IPS-15b (cell line): ENCODE measurements around the gene CDC42SE2.
"Not testable (repeated sequence)": the region's sequence is repeated elsewhere in the genome, so short reads cannot be mapped to it uniquely, and the experiment has no call there.

Source experiments
- H3K27me3 ChIP-seq: one replicate; pipeline ENCODE4 v1.6.1; 2013; ENCODE audit warnings: low read length; ENCODE audit not compliant: control insufficient read depth, insufficient read depth
- H3K36me3 ChIP-seq: one replicate; pipeline ENCODE4 v1.6.1; 2013; ENCODE audit warnings: low read length; ENCODE audit not compliant: control insufficient read depth, insufficient read depth
- H3K4me1 ChIP-seq: one replicate; pipeline ENCODE4 v1.6.1; 2013; ENCODE audit warnings: mild to moderate bottlenecking, low read length; ENCODE audit not compliant: control insufficient read depth, insufficient read depth
- H3K4me3 ChIP-seq: one replicate; pipeline ENCODE4 v1.5.1; 2013; ENCODE audit warnings: low read depth, low read length
- H3K9ac ChIP-seq: one replicate; pipeline ENCODE4 v1.6.1; 2013; ENCODE audit warnings: low read depth, mild to moderate bottlenecking, low read length
- H3K9me3 ChIP-seq: one replicate; pipeline ENCODE4 v1.6.1; 2013; ENCODE audit warnings: mild to moderate bottlenecking, low read length; ENCODE audit not compliant: control insufficient read depth, insufficient read depth

The CDC42SE2 gene

GRCh38 chr5:131254025-131254424, 9.8 kb upstream of the CDC42SE2 start:
- not testable (repeated sequence) for H3K4me3 ChIP-seq, H3K36me3 ChIP-seq, H3K9ac ChIP-seq, H3K9me3 ChIP-seq, H3K27me3 ChIP-seq, H3K4me1 ChIP-seq

- Histone ChIP-seq H3K9ac (no peak overlapping the region), H3K4me1 (no peaks in the 10 kb centered on the region)
Measured at GRCh38 chr5:131254741-131255140, 9.1 kb upstream of the CDC42SE2 start.

DNA sequence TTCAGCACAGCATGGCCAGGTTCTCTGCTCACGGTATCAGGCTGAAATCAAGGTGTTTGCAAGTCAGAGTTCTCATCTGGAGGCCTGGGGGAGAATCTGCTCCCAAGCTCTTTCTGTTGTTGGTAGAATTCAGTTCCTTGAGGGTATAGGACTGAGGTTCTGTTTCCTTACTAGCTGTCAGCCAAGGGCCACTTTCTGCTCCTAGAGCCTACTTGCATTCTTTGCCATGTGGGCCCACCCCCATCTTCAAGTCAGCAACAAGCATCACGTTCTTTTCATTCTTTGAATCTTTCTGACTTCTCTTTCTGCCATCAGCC, 7.4 kb upstream of the CDC42SE2 start:
- H3K4me1 ChIP-seq: no peaks in the 10 kb centered on the region
- H3K36me3 ChIP-seq: no peaks in the 10 kb centered on the region
- no peaks in the 10 kb centered on the region for H3K27me3 ChIP-seq
- no peak overlapping the region for H3K9ac ChIP-seq
- H3K9me3 ChIP-seq: no peaks in the 10 kb centered on the region
- no peak overlapping the region for H3K4me3 ChIP-seq

More at GRCh38 chr5:131254741-131255140, 9.1 kb upstream of the CDC42SE2 start:
- Histone ChIP-seq H3K4me3 (no peak overlapping the region), H3K27me3 (no peaks in the 10 kb centered on the region), H3K9me3 (no peaks in the 10 kb centered on the region), H3K36me3 (no peaks in the 10 kb centered on the region)

DNA sequence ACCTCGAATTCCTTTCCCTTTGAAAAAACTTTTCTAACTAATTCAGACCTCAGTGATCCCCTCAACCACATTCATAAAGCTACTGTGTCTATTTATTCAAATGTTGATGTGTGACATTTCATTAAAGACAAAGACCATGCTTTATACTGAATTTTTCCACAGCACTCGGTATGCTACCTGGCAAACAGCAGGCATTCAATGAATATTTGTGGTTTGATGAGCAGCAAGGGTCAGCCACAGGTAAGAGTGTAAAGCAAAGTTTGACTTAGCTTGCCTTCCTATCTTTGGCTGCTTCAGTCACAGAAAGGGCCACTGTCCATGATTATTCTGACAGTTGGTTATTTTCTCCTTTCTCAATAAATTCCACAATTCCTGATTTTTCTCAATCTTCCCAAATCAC, 5.1 kb upstream of the CDC42SE2 start:
- Histone ChIP-seq H3K4me1 (no peaks in the 10 kb centered on the region), H3K27me3 (no peaks in the 10 kb centered on the region), H3K9ac (no peak overlapping the region), H3K4me3 (no peak overlapping the region), H3K36me3 (no peaks in the 10 kb centered on the region), H3K9me3 (no peaks in the 10 kb centered on the region)

DNA sequence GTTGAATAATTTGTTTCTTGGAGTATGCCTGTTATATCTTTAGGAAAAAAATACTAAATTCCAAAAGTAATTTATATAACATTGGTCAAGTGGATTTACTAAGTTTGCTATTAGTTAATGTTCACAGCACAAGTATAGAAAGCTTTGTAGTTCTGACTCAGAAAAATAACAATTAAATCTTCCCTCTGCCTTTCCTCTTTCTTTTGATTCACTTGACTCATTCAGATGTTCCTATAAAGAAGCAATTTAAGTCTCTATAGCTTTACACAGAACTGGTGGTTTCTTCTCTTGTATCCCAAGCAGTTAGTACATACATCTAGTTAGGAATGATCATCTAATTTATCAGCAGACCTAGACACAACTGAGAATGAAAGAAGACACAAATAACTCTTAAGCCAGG, 4.5 kb upstream of the CDC42SE2 start:
- Histone ChIP-seq H3K4me1 (no peaks in the 10 kb centered on the region), H3K27me3 (no peaks in the 10 kb centered on the region), H3K36me3 (no peaks in the 10 kb centered on the region), H3K9me3 (no peaks in the 10 kb centered on the region), H3K4me3 (no peak overlapping the region), H3K9ac (no peak overlapping the region)

GRCh38 chr5:131260895-131261294, 3.0 kb upstream of the CDC42SE2 start:
- H3K36me3 ChIP-seq: no peaks in the 10 kb centered on the region
- H3K9me3 ChIP-seq: no peaks in the 10 kb centered on the region
- H3K9ac ChIP-seq: no peak overlapping the region
- H3K4me1 ChIP-seq: peaks cover 8% of the 10 kb centered on the region
- H3K27me3 ChIP-seq: no peaks in the 10 kb centered on the region
- H3K4me3 ChIP-seq: no peak overlapping the region

DNA sequence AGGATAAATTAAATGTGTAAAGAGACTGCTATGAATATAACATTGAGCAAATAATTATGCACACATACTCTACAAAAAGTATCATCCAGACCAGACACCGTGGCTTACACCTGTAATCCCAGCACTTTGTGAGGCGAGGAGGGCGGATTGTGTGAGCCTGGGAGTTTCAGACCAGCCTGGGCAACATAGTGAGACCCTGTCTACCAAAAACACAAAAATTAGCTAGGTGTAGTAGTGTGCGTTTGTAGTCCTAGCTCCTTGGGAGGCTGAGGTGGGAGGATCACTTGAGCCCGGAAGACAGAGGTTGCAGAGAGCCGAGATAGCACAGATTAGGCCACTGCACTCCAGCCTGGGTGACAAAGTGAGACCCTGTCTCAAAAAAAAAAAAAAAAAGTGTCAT, 2.4 kb upstream of the CDC42SE2 start:
- Histone ChIP-seq H3K36me3 (no peaks in the 10 kb centered on the region), H3K9me3 (no peaks in the 10 kb centered on the region), H3K4me3 (no peak overlapping the region), H3K4me1 (peaks cover 8% of the 10 kb centered on the region), H3K27me3 (no peaks in the 10 kb centered on the region), H3K9ac (no peak overlapping the region)

DNA sequence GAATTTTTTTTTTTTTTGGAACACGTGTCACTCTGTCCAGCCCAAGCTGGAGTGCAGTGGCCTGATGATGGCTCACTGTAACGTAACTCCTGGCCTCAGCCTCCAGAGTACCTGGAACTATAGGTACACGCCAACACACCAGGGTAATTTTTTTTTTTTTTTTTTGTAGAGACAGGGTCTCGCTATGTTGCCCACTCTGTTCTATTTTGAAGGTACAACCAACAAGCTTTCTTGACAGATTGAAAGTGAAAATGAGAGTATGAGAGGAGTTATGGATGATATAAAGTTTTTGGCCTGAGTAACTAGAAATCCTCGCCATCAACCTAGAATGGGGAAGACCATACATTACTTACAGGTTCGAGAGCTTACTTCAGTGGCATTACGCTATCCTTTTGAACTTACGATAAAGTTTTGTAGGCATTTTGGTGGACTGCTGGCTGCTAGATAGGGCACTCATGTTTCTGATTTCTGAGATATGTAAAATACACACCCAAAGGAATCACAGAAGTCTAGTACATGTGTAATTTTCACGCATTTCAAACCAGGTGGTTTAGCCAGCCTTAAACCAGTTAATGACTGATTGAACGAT, 806 bp upstream of the CDC42SE2 start:
- Histone ChIP-seq H3K9ac (peak overlapping the region; percentile 56), H3K4me3 (peak overlapping the region; percentile 84), H3K27me3 (no peaks in the 10 kb centered on the region), H3K36me3 (no peaks in the 10 kb centered on the region), H3K4me1 (peaks cover 8% of the 10 kb centered on the region), H3K9me3 (no peaks in the 10 kb centered on the region)

- no peaks in the 10 kb centered on the region for H3K27me3 ChIP-seq
- peak overlapping the region; percentile 93 for H3K4me3 ChIP-seq
- no peaks in the 10 kb centered on the region for H3K9me3 ChIP-seq
- H3K4me1 ChIP-seq: peaks cover 8% of the 10 kb centered on the region
- H3K9ac ChIP-seq: peak overlapping the region; percentile 85
- H3K36me3 ChIP-seq: no peaks in the 10 kb centered on the region
Measured at GRCh38 chr5:131264451-131265099, 722 bp downstream of the CDC42SE2 start.

GRCh38 chr5:131265311-131265803, 1.5 kb downstream of the CDC42SE2 start:
- peaks cover 8% of the 10 kb centered on the region for H3K4me1 ChIP-seq

DNA sequence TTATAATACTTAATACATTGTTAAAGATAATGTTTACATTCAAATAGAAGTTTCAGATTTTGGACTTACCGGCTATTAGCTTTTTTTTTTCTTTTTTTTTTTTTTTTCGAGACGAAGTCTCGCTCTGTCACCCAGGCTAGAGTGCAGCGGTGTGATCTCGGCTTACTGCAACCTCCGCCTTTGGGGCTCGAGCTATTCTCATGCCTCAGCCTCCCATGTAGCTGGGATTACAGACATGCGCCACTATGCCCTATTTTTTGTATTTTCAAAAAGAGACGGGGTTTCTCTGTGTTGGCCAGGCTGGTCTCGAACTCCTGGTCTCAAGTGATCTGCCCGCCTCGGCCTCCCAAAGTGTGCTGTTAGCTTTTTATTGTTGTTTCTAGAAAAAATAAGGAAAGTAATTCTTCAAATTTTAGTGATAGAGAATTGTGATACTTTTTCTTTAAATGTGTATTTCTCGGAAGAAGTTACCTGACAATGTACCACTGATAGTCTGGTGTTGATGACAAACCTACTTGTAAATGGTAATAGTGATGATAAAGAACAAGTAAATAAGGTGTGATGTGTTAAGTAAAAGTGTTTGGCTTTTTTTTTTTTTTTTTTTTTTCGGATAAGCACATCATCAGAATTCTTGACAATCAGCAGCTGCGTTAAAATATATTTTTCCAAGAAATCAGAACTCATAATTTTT, 2.7 kb downstream of the CDC42SE2 start:
- Histone ChIP-seq H3K36me3 (no peaks in the 10 kb centered on the region), H3K4me1 (peaks cover 8% of the 10 kb centered on the region), H3K4me3 (no peak overlapping the region), H3K9ac (no peak overlapping the region), H3K27me3 (no peaks in the 10 kb centered on the region), H3K9me3 (no peaks in the 10 kb centered on the region)

More at GRCh38 chr5:131265311-131265803, 1.5 kb downstream of the CDC42SE2 start:
- no peak overlapping the region for H3K9ac ChIP-seq
- no peaks in the 10 kb centered on the region for H3K9me3 ChIP-seq
- H3K4me3 ChIP-seq: peak overlapping the region; percentile 93
- no peaks in the 10 kb centered on the region for H3K27me3 ChIP-seq
- no peaks in the 10 kb centered on the region for H3K36me3 ChIP-seq
